Measurements from ENCODE around the gene FARP1. TPM values are rescaled to one million over a fixed set of nuclear protein-coding genes. Genes with fewer than 3 reads are reported as not detected.

FARP1 gene
- total RNA-seq, 1 donor from 2014 or later = 128 TPM

DNA sequence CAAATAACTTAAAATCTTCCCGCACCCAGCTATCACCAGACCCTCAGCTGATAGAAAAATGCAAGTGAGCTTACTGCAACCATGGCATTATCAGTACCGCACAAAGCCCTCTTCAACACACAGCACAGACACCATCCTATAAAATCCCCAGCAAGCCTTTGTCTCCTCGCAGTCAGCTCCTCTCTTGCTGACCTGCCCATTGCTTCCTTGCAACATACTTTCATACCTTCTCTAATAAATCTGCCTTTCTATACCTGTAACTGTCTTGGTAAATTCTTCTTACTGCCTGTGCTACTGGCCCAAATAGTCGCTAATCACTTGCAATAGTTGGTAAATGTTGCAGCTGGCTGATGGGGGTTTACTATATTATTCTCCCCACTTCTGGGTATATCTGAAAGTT, 43.3 kb upstream of the FARP1 start:
- H3K4me1 Mint-ChIP-seq (ENCODE audit: low read depth, unreplicated experiment) = peaks cover 6% of the 10 kb centered on the region
- H3K27ac Mint-ChIP-seq (ENCODE audit: unreplicated experiment) = no peak overlapping the region
- DNase-seq (ENCODE audit: low read depth) (no peak), FAIRE-seq (no peak)
- H3K9me3 Mint-ChIP-seq (ENCODE audit: unreplicated experiment) = peaks cover 4% of the 10 kb centered on the region
- Histone ChIP-seq H3K9me3 (ENCODE audit: insufficient read depth, low read depth, low read length) (no peaks in the 10 kb centered on the region), H3K27me3 (ENCODE audit: insufficient read depth, low read length) (no peaks in the 10 kb centered on the region), H4K20me1 (ENCODE audit: insufficient read depth, low read length) (no peaks in the 10 kb centered on the region), H2AFZ (ENCODE audit: low read depth, low read length) (no peak overlapping the region), H3K79me2 (ENCODE audit: insufficient read depth, low read length) (no peaks in the 10 kb centered on the region), H3K27ac (ENCODE audit: low read depth, low read length) (no peak overlapping the region), H3K9ac (ENCODE audit: low read length) (no peak overlapping the region), H3K4me3 (ENCODE audit: insufficient read depth, low read depth, low read length) (no peak overlapping the region), H3K4me1 (ENCODE audit: insufficient read depth, low read length) (peaks cover 6% of the 10 kb centered on the region), H3K4me2 (ENCODE audit: low read length) (no peak overlapping the region), H3K36me3 (ENCODE audit: insufficient read depth, low read length) (no peaks in the 10 kb centered on the region)
- no peaks in the 10 kb centered on the region for H3K36me3 Mint-ChIP-seq (ENCODE audit: low read depth, unreplicated experiment)
- H3K27me3 Mint-ChIP-seq (ENCODE audit: low read depth, unreplicated experiment) = no peaks in the 10 kb centered on the region
- H3K4me3 Mint-ChIP-seq (ENCODE audit: unreplicated experiment) = no peak overlapping the region
- no peak for TF ChIP-seq EZH2 (IDR thresholded peaks at IDR 0.05; ENCODE audit: insufficient read depth, low read length)
- TF ChIP-seq CTCF (IDR thresholded peaks at IDR 0.05; ENCODE audit: insufficient read depth, low read depth, low read length) = no peak

DNA sequence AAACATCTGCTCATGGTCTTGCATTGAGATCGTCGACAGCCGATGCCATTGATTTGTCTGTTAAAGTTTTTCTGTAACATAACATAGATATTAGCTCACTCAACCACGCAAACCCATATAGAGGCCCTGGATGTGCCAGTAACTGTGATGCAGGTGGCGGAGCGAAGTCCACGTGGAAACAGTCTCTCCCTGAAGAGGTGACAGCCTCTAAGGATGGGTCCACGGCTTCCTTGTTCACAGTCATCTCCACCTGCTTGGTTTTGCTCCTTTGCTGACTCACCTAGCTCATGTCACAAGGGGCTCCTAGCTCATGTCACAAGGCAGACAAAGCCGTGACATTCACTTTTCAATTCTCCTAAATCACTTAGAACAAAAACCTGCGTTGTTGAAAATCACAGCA, 42.4 kb upstream of the FARP1 start:
- no peak overlapping the region for H3K4me3 Mint-ChIP-seq (ENCODE audit: unreplicated experiment)
- Histone ChIP-seq H3K4me1 (ENCODE audit: insufficient read depth, low read length) (peaks cover 6% of the 10 kb centered on the region), H3K36me3 (ENCODE audit: insufficient read depth, low read length) (no peaks in the 10 kb centered on the region), H3K27me3 (ENCODE audit: insufficient read depth, low read length) (no peaks in the 10 kb centered on the region), H3K9ac (ENCODE audit: low read length) (no peak overlapping the region), H3K4me3 (ENCODE audit: insufficient read depth, low read depth, low read length) (no peak overlapping the region), H3K27ac (ENCODE audit: low read depth, low read length) (no peak overlapping the region), H4K20me1 (ENCODE audit: insufficient read depth, low read length) (no peaks in the 10 kb centered on the region), H3K4me2 (ENCODE audit: low read length) (no peak overlapping the region), H3K79me2 (ENCODE audit: insufficient read depth, low read length) (no peaks in the 10 kb centered on the region), H3K9me3 (ENCODE audit: insufficient read depth, low read depth, low read length) (no peaks in the 10 kb centered on the region), H2AFZ (ENCODE audit: low read depth, low read length) (no peak overlapping the region)
- no peaks in the 10 kb centered on the region for H3K36me3 Mint-ChIP-seq (ENCODE audit: low read depth, unreplicated experiment)
- no peaks in the 10 kb centered on the region for H3K27me3 Mint-ChIP-seq (ENCODE audit: low read depth, unreplicated experiment)
- H3K27ac Mint-ChIP-seq (ENCODE audit: unreplicated experiment) = no peak overlapping the region
- peak; percentile 17 for FAIRE-seq
- no peak for DNase-seq (ENCODE audit: low read depth)
- peaks cover 6% of the 10 kb centered on the region for H3K4me1 Mint-ChIP-seq (ENCODE audit: low read depth, unreplicated experiment)
- H3K9me3 Mint-ChIP-seq (ENCODE audit: unreplicated experiment) = peaks cover 2% of the 10 kb centered on the region
- TF ChIP-seq CTCF (IDR thresholded peaks at IDR 0.05; ENCODE audit: insufficient read depth, low read depth, low read length) = no peak
- TF ChIP-seq EZH2 (IDR thresholded peaks at IDR 0.05; ENCODE audit: insufficient read depth, low read length) = no peak

- Mint-ChIP-seq H3K4me1 (ENCODE audit: low read depth, unreplicated experiment) (peaks cover 9% of the 10 kb centered on the region), H3K36me3 (ENCODE audit: low read depth, unreplicated experiment) (no peaks in the 10 kb centered on the region), H3K9me3 (ENCODE audit: unreplicated experiment) (peaks cover 4% of the 10 kb centered on the region), H3K27ac (ENCODE audit: unreplicated experiment) (no peak overlapping the region), H3K27me3 (ENCODE audit: low read depth, unreplicated experiment) (no peaks in the 10 kb centered on the region), H3K4me3 (ENCODE audit: unreplicated experiment) (no peak overlapping the region)
- H3K27ac ChIP-seq (ENCODE audit: low read depth, low read length) = no peak overlapping the region
- no peak overlapping the region for H3K4me3 ChIP-seq (ENCODE audit: insufficient read depth, low read depth, low read length)
- no peaks in the 10 kb centered on the region for H3K79me2 ChIP-seq (ENCODE audit: insufficient read depth, low read length)
- TF ChIP-seq CTCF (IDR thresholded peaks at IDR 0.05; ENCODE audit: insufficient read depth, low read depth, low read length) (no peak), EZH2 (IDR thresholded peaks at IDR 0.05; ENCODE audit: insufficient read depth, low read length) (no peak)
- H3K4me1 ChIP-seq (ENCODE audit: insufficient read depth, low read length) = no peaks in the 10 kb centered on the region
- H3K9ac ChIP-seq (ENCODE audit: low read length) = no peak overlapping the region
- no peaks in the 10 kb centered on the region for H3K36me3 ChIP-seq (ENCODE audit: insufficient read depth, low read length)
- DNase-seq (ENCODE audit: low read depth) (peak; percentile 22), FAIRE-seq (no peak)
- no peaks in the 10 kb centered on the region for H3K9me3 ChIP-seq (ENCODE audit: insufficient read depth, low read depth, low read length)
- no peak overlapping the region for H2AFZ ChIP-seq (ENCODE audit: low read depth, low read length)
- H3K27me3 ChIP-seq (ENCODE audit: insufficient read depth, low read length) = no peaks in the 10 kb centered on the region
- no peaks in the 10 kb centered on the region for H4K20me1 ChIP-seq (ENCODE audit: insufficient read depth, low read length)
- no peak overlapping the region for H3K4me2 ChIP-seq (ENCODE audit: low read length)
These were observed 39.4 kb upstream of the FARP1 start for GRCh38 chr13:98103531-98103930.

All from astrocyte (in vitro differentiated cells and primary cell).